Skeletal muscle satellite cell (primary cell): ENCODE results near the gene ZNF764.
"Not testable (repeated sequence)": the region's sequence is repeated elsewhere in the genome, so short reads cannot be mapped to it uniquely, and the experiment has no call there.

ENCODE experiments used
- H3K27me3 ChIP-seq: 2 replicates; pipeline ENCODE4 v1.7.0; 2013; ENCODE audit warnings: low read length; ENCODE audit not compliant: control insufficient read depth, insufficient read depth
- H3K36me3 ChIP-seq: 2 replicates; pipeline ENCODE4 v1.7.0; 2013; ENCODE audit warnings: mild to moderate bottlenecking, control low read depth, low read length; ENCODE audit not compliant: insufficient read depth
- H3K4me1 ChIP-seq: 2 replicates; pipeline ENCODE4 v1.7.0; 2013; ENCODE audit warnings: low read length; ENCODE audit not compliant: control insufficient read depth, insufficient read depth
- H3K4me2 ChIP-seq: 2 replicates; pipeline ENCODE4 v1.7.0; 2013; ENCODE audit warnings: mild to moderate bottlenecking, low read length
- H3K4me3 ChIP-seq: 2 replicates; pipeline ENCODE4 v1.7.0; 2013; ENCODE audit warnings: low read length
- H3K9ac ChIP-seq: 2 replicates; pipeline ENCODE4 v1.7.0; 2013; ENCODE audit warnings: mild to moderate bottlenecking, low read depth, low read length, moderate library complexity
- H3K9me3 ChIP-seq: replicated peaks from 2 replicates; pipeline ENCODE4 v1.7.0; 2013; ENCODE audit warnings: mild to moderate bottlenecking, control low read depth, low read length

The ZNF764 gene

GRCh38 chr16:30522702-30523463 is 35.3 kb downstream of the ZNF764 start:
- H3K4me3 ChIP-seq, H3K4me2 ChIP-seq, H3K27me3 ChIP-seq: not testable (repeated sequence)

GRCh38 chr16:30521873-30522641 is 36.1 kb downstream of the ZNF764 start:
- peaks cover 13% of the 10 kb centered on the region for H3K36me3 ChIP-seq
- H3K27me3 ChIP-seq, result peaks cover under 1% of the 10 kb centered on the region
- no peaks in the 10 kb centered on the region for H3K9me3 ChIP-seq
- no peak overlapping the region for H3K9ac ChIP-seq
- peaks cover 4% of the 10 kb centered on the region for H3K4me1 ChIP-seq
- H3K4me2 ChIP-seq, result no peak overlapping the region
- H3K4me3 ChIP-seq, result no peak overlapping the region

More at GRCh38 chr16:30522702-30523463, 35.3 kb downstream of the ZNF764 start:
- peaks cover 13% of the 10 kb centered on the region for H3K36me3 ChIP-seq
- H3K9ac ChIP-seq, H3K4me1 ChIP-seq, H3K9me3 ChIP-seq: not testable (repeated sequence)

- H3K36me3 ChIP-seq, result peaks cover 13% of the 10 kb centered on the region
- no peaks in the 10 kb centered on the region for H3K9me3 ChIP-seq
These were observed 36.7 kb downstream of the ZNF764 start for GRCh38 chr16:30521476-30521872.

GRCh38 chr16:30519120-30520049 is 38.8 kb downstream of the ZNF764 start:
- H3K9ac ChIP-seq, result no peak overlapping the region
- H3K4me2 ChIP-seq, result no peak overlapping the region
- H3K4me1 ChIP-seq, result no peaks in the 10 kb centered on the region
- no peaks in the 10 kb centered on the region for H3K9me3 ChIP-seq
- no peak overlapping the region for H3K4me3 ChIP-seq
- H3K27me3 ChIP-seq, result peaks cover 12% of the 10 kb centered on the region
- H3K36me3 ChIP-seq, result peaks cover 4% of the 10 kb centered on the region

More at GRCh38 chr16:30521476-30521872, 36.7 kb downstream of the ZNF764 start:
- no peak overlapping the region for H3K9ac ChIP-seq
- H3K4me1 ChIP-seq, result peaks cover 4% of the 10 kb centered on the region
- no peak overlapping the region for H3K4me2 ChIP-seq
- H3K27me3 ChIP-seq, result peaks cover 7% of the 10 kb centered on the region
- H3K4me3 ChIP-seq, result no peak overlapping the region

- Histone ChIP-seq H3K4me1 (no peaks in the 10 kb centered on the region), H3K9ac (no peak overlapping the region), H3K27me3 (peaks cover 17% of the 10 kb centered on the region), H3K9me3 (no peaks in the 10 kb centered on the region), H3K4me2 (no peak overlapping the region), H3K4me3 (no peak overlapping the region), H3K36me3 (no peaks in the 10 kb centered on the region)
These were observed 39.6 kb downstream of the ZNF764 start for GRCh38 chr16:30518552-30518951.

GRCh38 chr16:30515275-30515674 is 42.9 kb downstream of the ZNF764 start:
- no peak overlapping the region for H3K4me2 ChIP-seq
- no peaks in the 10 kb centered on the region for H3K9me3 ChIP-seq
- H3K27me3 ChIP-seq, result peaks cover 31% of the 10 kb centered on the region
- H3K4me3 ChIP-seq, result no peak overlapping the region
- H3K36me3 ChIP-seq, result no peaks in the 10 kb centered on the region
- no peak overlapping the region for H3K9ac ChIP-seq
- H3K4me1 ChIP-seq, result no peaks in the 10 kb centered on the region

- H3K9me3 ChIP-seq, result no peaks in the 10 kb centered on the region
- H3K27me3 ChIP-seq, result peaks cover 25% of the 10 kb centered on the region
- H3K36me3 ChIP-seq, result no peaks in the 10 kb centered on the region
- no peak overlapping the region for H3K4me2 ChIP-seq
- no peak overlapping the region for H3K4me3 ChIP-seq
- H3K9ac ChIP-seq, result no peak overlapping the region
- no peaks in the 10 kb centered on the region for H3K4me1 ChIP-seq
These were observed 46.7 kb downstream of the ZNF764 start for GRCh38 chr16:30511509-30511908.

- H3K9me3 ChIP-seq, result no peaks in the 10 kb centered on the region
- no peaks in the 10 kb centered on the region for H3K36me3 ChIP-seq
- H3K4me2 ChIP-seq, result no peak overlapping the region
- H3K4me1 ChIP-seq, result no peaks in the 10 kb centered on the region
- H3K27me3 ChIP-seq, result peaks cover 24% of the 10 kb centered on the region
- H3K4me3 ChIP-seq, result no peak overlapping the region
- no peak overlapping the region for H3K9ac ChIP-seq
These were observed 47.7 kb downstream of the ZNF764 start for GRCh38 chr16:30510376-30510938.

GRCh38 chr16:30509081-30509765 is 49.0 kb downstream of the ZNF764 start:
- Histone ChIP-seq H3K4me1 (no peaks in the 10 kb centered on the region), H3K27me3 (peaks cover 28% of the 10 kb centered on the region), H3K4me3 (no peak overlapping the region), H3K9ac (no peak overlapping the region), H3K4me2 (no peak overlapping the region), H3K9me3 (no peaks in the 10 kb centered on the region), H3K36me3 (no peaks in the 10 kb centered on the region)
